ENCODE data around the gene CCDC14. TPM values are rescaled to one million over a fixed set of nuclear protein-coding genes. Genes with fewer than 3 reads are reported as not detected.
"Not testable (repeated sequence)": the region's sequence is repeated elsewhere in the genome, so short reads cannot be mapped to it uniquely, and the experiment has no call there.

The CCDC14 gene
- total RNA-seq, 4 donors from 2014 or later: 3.9 to 16.7 (median 6.4) TPM

DNA sequence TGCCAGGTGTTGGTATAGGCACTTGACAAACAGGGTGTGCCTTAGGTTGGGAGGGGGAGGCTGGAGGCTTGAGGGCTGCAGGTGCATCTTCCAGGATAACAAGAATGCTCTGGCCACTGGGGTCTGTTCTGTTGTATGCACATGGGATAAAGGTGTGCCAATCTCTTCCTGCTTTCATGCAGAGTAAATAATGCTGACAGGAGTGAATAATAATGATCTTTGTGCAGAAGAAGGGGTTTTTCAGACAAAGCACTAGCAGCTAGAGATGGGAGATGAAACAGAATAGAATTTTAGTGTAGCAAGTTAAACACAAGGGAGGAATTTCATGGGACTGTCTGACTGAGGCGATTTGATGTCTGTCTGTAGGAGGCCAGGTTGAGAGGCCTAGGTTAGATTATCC lies 32.8 kb upstream of the CCDC14 start:
- no peaks in the 10 kb centered on the region for H3K27me3 ChIP-seq
- intact Hi-C loops (cut with DNase I; ENCODE audit: low total_unique reads): loop anchor here (10.0 kb wide), 1 partner anchor 809 kb away; no protein-coding TSS in a partner anchor
- in situ Hi-C loops (cut with MboI; ENCODE audit: low sequenced_read_pairs in 4 of 4): no loop called here
- H3K4me3 ChIP-seq: no peak overlapping the region
- no peak for ATAC-seq
- TF ChIP-seq, protein P1, sequence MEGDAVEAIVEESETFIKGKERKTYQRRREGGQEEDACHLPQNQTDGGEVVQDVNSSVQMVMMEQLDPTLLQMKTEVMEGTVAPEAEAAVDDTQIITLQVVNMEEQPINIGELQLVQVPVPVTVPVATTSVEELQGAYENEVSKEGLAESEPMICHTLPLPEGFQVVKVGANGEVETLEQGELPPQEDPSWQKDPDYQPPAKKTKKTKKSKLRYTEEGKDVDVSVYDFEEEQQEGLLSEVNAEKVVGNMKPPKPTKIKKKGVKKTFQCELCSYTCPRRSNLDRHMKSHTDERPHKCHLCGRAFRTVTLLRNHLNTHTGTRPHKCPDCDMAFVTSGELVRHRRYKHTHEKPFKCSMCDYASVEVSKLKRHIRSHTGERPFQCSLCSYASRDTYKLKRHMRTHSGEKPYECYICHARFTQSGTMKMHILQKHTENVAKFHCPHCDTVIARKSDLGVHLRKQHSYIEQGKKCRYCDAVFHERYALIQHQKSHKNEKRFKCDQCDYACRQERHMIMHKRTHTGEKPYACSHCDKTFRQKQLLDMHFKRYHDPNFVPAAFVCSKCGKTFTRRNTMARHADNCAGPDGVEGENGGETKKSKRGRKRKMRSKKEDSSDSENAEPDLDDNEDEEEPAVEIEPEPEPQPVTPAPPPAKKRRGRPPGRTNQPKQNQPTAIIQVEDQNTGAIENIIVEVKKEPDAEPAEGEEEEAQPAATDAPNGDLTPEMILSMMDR (IDR thresholded peaks at IDR 0.05 in 4 of 5, conservative IDR thresholded peaks at IDR 0.05 in 1 of 5): no peak
- TF ChIP-seq POLR2A (IDR thresholded peaks at IDR 0.05): no peak
- no peak overlapping the region for H3K27ac ChIP-seq
- DNase-seq: no peak
- no peaks in the 10 kb centered on the region for H3K9me3 ChIP-seq
- no peaks in the 10 kb centered on the region for H3K4me1 ChIP-seq
- no peaks in the 10 kb centered on the region for H3K36me3 ChIP-seq

DNA sequence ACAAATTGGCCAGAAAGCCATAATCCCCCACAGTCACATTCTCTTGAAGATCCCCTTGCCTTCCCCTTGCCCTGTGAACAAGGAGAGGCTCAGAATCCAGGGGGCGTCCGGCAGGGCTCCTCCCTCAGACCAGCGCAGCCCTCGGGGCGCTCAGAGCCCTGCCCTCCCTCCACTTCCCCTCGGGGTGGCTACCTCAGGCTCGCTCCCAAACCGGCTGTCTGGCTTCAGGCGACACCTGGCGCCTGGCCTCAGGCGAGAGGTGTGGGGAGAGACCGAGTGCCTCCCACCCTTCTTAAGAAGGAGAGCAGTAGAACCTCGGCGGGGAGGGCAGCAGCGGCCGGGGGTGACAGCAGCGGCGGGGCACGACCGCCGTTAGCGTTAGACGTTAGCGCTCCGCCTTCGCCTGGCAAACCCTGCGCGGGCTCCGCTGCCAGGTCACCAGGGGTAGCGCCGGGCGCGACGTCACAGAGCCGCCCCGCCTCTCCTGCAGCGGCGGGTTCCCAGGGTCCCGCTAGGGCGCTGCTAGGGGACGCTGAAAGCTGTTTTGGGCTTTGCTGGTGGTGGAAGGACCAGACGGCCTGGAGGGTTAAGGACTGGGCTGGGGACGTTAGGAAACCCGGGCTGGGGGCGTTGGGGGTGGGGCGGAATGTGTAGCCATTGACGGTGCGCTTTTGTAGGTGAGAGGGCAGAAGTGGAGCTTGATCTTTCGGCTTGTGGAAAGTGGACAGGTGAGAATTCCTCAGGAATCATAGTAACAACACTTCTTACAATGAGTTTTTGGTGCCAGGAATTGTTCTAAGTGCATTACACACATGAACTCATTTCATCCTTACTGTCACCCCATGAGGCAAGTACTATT lies 30.9 kb upstream of the CCDC14 start, which contains the start of gene ROPN1:
Gene ROPN1, minus strand, starts transcription at position 395 of the 859 bp plus-strand sequence. CDS start 11,643 bp downstream, outside the sequence.
- intact Hi-C loops (cut with DNase I; ENCODE audit: low total_unique reads): loop anchor here (10.0 kb wide), 1 partner anchor 807 kb away; no protein-coding TSS in a partner anchor
- H3K4me1 ChIP-seq; H3K36me3 ChIP-seq; H3K27me3 ChIP-seq; in situ Hi-C loops (cut with MboI; ENCODE audit: low sequenced_read_pairs in 4 of 4); H3K27ac ChIP-seq; H3K9me3 ChIP-seq; DNase-seq: not testable (repeated sequence)
- peak within 1 kb of the TSS in 1 of 4 donors; percentile 30 for H3K4me3 ChIP-seq
- peak; percentile 86 to 92 for ATAC-seq

DNA sequence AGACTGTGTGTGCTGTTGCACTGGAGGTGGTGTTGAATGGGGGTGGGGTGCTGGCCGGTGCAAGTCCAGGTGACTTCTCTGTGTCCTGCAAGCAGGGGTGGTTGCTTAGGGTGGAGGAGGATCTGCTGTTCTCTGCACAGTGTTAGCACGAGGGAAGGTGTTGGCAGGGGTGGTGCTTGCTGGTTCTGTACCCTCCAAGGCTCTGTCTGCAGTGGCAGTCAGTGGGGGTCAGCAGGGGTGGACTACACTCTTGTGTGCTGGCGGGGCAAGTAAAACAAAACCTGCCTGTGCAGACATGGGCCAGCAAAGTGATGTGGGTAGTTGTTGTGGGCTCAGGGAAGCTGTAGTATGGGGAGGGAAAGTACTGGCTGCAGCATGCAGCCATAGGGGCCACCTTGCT lies 25.4 kb upstream of the CCDC14 start:
- no peak overlapping the region for H3K4me3 ChIP-seq

DNA sequence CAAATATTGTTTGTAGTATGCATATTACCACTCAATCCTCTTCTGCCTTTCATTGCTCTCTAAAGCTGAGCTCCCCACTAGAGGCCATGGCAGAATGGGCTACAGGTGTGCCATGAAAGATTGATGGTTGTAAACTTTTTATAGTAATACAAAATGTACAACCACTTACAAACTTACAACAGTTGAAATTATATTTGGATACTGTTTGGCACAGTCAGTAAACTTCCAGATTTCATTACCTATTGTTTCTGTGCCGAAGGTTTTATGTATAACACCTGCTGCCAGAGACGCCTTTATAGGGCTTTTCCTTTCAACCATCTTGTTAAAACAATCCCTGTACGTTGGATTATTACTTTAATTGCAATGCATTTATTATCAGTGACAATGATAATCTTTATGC lies 23.9 kb upstream of the CCDC14 start:
- Histone ChIP-seq H3K36me3 (no peaks in the 10 kb centered on the region), H3K27me3 (peaks cover 0 to 13% (median 12%) of the 10 kb centered on the region in 3 donors), H3K9me3 (no peaks in the 10 kb centered on the region), H3K27ac (no peak overlapping the region), H3K4me1 (peaks cover 3% of the 10 kb centered on the region in 2 donors), H3K4me3 (no peak overlapping the region)
- in situ Hi-C loops (cut with MboI; ENCODE audit: low sequenced_read_pairs in 4 of 4): no loop called here
- intact Hi-C loops (cut with DNase I; ENCODE audit: low total_unique reads): loop anchor here (10.0 kb wide), 1 partner anchor 330 kb away; no protein-coding TSS in a partner anchor
- no peak for ATAC-seq
- DNase-seq: no peak
- TF ChIP-seq, protein P1 (IDR thresholded peaks at IDR 0.05 in 4 of 5, conservative IDR thresholded peaks at IDR 0.05 in 1 of 5): no peak
- no peak for TF ChIP-seq POLR2A (IDR thresholded peaks at IDR 0.05)

More for the DNA sequence above, 25.4 kb upstream of the CCDC14 start:
- Histone ChIP-seq H3K36me3 (no peaks in the 10 kb centered on the region), H3K4me1 (no peaks in the 10 kb centered on the region), H3K9me3 (no peaks in the 10 kb centered on the region), H3K27ac (no peak overlapping the region), H3K27me3 (peaks cover 0 to 3% (median 2%) of the 10 kb centered on the region in 3 donors)
- TF ChIP-seq POLR2A (IDR thresholded peaks at IDR 0.05): no peak
- TF ChIP-seq, protein P1 (IDR thresholded peaks at IDR 0.05 in 4 of 5, conservative IDR thresholded peaks at IDR 0.05 in 1 of 5): no peak
- no peak for DNase-seq
- no peak for ATAC-seq
- in situ Hi-C loops (cut with MboI; ENCODE audit: low sequenced_read_pairs in 4 of 4) (no loop called here), intact Hi-C loops (cut with DNase I; ENCODE audit: low total_unique reads) (loop anchor here (10.0 kb wide), 1 partner anchor 332 kb away; no protein-coding TSS in a partner anchor)

- no peak for TF ChIP-seq POLR2A (IDR thresholded peaks at IDR 0.05)
- TF ChIP-seq, protein P1 (IDR thresholded peaks at IDR 0.05 in 4 of 5, conservative IDR thresholded peaks at IDR 0.05 in 1 of 5): no peak
- Histone ChIP-seq H3K4me3 (no peak overlapping the region), H3K4me1 (peaks cover 4% of the 10 kb centered on the region in 2 donors), H3K9me3 (no peaks in the 10 kb centered on the region), H3K27ac (no peak overlapping the region), H3K27me3 (peaks cover 0 to 13% (median 12%) of the 10 kb centered on the region in 3 donors), H3K36me3 (no peaks in the 10 kb centered on the region)
- no peak for ATAC-seq
- in situ Hi-C loops (cut with MboI; ENCODE audit: low sequenced_read_pairs in 4 of 4) (no loop called here), intact Hi-C loops (cut with DNase I; ENCODE audit: low total_unique reads) (loop anchor here (10.0 kb wide), 1 partner anchor 330 kb away; no protein-coding TSS in a partner anchor)
- no peak for DNase-seq
These were observed 23.3 kb upstream of the CCDC14 start for GRCh38 chr3:123984350-123984749.

DNA sequence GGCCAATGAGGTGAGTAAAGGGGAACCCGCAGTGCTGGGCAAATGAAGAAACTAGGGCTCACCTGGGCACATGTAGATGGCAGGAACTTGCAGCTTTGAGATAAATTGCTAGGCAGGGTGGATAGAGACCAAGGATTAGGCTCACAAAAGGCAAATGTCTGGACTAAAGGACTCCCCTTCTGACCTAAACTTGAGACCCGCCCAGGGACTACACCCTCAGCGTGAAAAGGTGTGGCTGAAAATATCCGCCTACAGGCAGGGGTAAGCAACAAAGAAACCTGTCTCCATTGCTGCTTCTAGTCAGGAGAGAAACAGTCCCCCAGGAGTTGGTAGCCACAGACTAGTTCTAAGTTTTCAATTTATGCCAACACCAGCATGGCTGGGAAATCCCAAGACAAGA lies 20.3 kb upstream of the CCDC14 start:
- H3K4me3 ChIP-seq; H3K27ac ChIP-seq; H3K9me3 ChIP-seq; ATAC-seq; in situ Hi-C loops (cut with MboI; ENCODE audit: low sequenced_read_pairs in 4 of 4); DNase-seq; H3K4me1 ChIP-seq; H3K36me3 ChIP-seq: not testable (repeated sequence)
- H3K27me3 ChIP-seq: peaks cover 0 to 13% (median 12%) of the 10 kb centered on the region in 3 donors
- intact Hi-C loops (cut with DNase I; ENCODE audit: low total_unique reads): loop anchor here (10.0 kb wide), 1 partner anchor 327 kb away; no protein-coding TSS in a partner anchor

Data from gastrocnemius medialis (tissue), 4 donors.